ENCODE measurements around the gene PPP1R9A.

PPP1R9A gene
- 0 to 1.4 (median 0) reads per million in 3 donors for total RNA-seq

DNA sequence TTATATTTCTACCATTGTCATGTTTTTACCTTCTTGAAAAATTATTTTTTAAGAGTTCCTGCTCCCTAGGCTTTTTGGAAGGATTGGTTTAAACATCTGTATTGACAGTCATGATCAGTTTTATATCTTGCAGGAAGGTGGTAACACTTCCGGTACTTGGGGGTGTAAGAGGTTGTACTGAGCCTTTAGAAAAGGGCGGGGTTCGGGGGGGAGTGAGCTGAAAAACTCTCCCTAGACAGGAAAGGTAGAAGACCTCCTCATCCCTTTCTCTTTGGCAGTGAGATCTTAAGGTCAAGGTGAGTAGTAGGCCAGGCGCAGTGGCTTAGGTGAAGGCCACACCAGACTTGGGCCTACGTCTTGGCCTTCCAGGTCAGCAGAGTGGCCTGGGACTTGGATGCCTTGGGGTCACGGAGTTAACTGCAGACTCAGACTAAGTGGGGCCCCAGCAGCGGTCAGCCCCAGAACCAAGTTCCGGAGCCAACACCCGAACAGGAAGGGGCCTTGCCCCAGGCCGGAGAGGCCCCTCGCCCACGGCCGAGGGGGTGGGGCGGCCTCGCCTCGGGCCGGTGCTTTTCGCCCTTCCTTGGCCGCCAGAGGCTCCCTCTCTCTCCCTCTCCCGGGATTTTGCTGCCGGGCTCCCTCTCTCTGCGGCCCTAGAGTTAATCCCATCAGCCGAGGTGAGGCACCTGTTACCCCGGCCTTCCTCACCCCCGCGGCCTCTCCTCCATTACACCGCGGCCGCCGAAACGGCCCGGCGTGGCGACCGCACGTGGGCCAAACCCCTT lies at the start of gene PPP1R9A:
PPP1R9A (plus strand) TSS at position 569 of the 785 bp plus-strand sequence. CDS start 2,520 bp downstream, outside the sequence.
- H3K9me3 ChIP-seq (ENCODE audit: control insufficient read depth, low read length): no peaks in the 10 kb centered on the region
- no peak for DNase-seq
- H3K4me1 ChIP-seq (ENCODE audit: control insufficient read depth, insufficient read depth, low read length, poor library complexity, severe bottlenecking): no peaks in the 10 kb centered on the region
- no peak within 1 kb of the TSS for H3K27ac ChIP-seq (ENCODE audit: insufficient read depth, low read length, poor library complexity, severe bottlenecking)
- no peaks in the 10 kb centered on the region for H3K36me3 ChIP-seq (ENCODE audit: control insufficient read depth, insufficient read depth, low read length)
- peaks cover 16% of the 10 kb centered on the region for H3K27me3 ChIP-seq (replicated peaks; ENCODE audit: control insufficient read depth, insufficient read depth, low read length, poor library complexity, severe bottlenecking)
- H3K4me3 ChIP-seq (ENCODE audit: insufficient read depth, low read depth, low read length, poor library complexity, severe bottlenecking): no peak within 1 kb of the TSS

- H3K4me3 ChIP-seq (ENCODE audit: insufficient read depth, low read depth, low read length, poor library complexity, severe bottlenecking): no peak overlapping the region
- H3K36me3 ChIP-seq (ENCODE audit: control insufficient read depth, insufficient read depth, low read length): no peaks in the 10 kb centered on the region
- H3K27ac ChIP-seq (ENCODE audit: insufficient read depth, low read length, poor library complexity, severe bottlenecking): no peak overlapping the region
- no peak for DNase-seq
- no peaks in the 10 kb centered on the region for H3K4me1 ChIP-seq (ENCODE audit: control insufficient read depth, insufficient read depth, low read length, poor library complexity, severe bottlenecking)
- no peaks in the 10 kb centered on the region for H3K9me3 ChIP-seq (ENCODE audit: control insufficient read depth, low read length)
- no peaks in the 10 kb centered on the region for H3K27me3 ChIP-seq (replicated peaks; ENCODE audit: control insufficient read depth, insufficient read depth, low read length, poor library complexity, severe bottlenecking)
Observed at GRCh38 chr7:94871132-94871531, 36.3 kb upstream of the PPP1R9A start.

GRCh38 chr7:94873239-94873638 lies 34.2 kb upstream of the PPP1R9A start:
- Histone ChIP-seq H3K4me1 (ENCODE audit: control insufficient read depth, insufficient read depth, low read length, poor library complexity, severe bottlenecking) (no peaks in the 10 kb centered on the region), H3K36me3 (ENCODE audit: control insufficient read depth, insufficient read depth, low read length) (no peaks in the 10 kb centered on the region), H3K27me3 (replicated peaks; ENCODE audit: control insufficient read depth, insufficient read depth, low read length, poor library complexity, severe bottlenecking) (no peaks in the 10 kb centered on the region), H3K9me3 (ENCODE audit: control insufficient read depth, low read length) (no peaks in the 10 kb centered on the region), H3K27ac (ENCODE audit: insufficient read depth, low read length, poor library complexity, severe bottlenecking) (no peak overlapping the region), H3K4me3 (ENCODE audit: insufficient read depth, low read depth, low read length, poor library complexity, severe bottlenecking) (no peak overlapping the region)
- no peak for DNase-seq

DNA sequence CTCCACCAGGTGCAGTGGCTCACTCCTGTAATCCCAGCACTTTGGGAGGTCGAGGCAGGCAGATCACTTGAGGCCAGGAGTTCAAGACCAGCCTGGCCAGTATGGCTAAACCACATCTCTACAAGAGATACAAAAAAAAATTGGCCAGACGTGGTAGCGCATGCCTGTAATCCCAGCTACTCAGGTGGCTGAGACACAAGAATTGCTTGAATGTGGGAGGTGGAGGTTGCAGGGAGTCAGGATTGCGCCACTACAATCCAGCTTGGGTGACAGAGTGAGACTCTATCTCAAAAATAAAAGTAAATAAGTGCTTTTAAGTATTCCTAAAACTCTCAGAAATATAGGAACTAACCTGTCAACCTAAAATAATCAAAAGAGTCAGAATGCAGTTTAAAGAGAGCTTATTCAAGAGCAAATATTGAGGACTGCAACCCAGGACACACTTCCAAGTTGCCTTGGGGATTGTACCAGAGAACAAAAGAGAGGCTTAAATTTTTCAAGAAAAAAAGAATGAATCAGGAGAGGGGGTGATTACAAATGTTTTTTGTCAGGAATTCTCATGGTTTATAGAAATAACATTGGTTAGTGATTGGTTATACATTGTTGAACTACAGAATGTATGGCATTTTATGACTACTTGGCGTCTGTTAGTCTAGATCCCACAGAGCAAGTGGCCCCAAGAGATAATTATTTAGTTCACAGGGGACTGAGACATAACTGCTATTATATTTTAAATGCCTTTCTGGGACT lies 33.2 kb upstream of the PPP1R9A start:
- H3K4me3 ChIP-seq (ENCODE audit: insufficient read depth, low read depth, low read length, poor library complexity, severe bottlenecking): no peak overlapping the region
- no peaks in the 10 kb centered on the region for H3K4me1 ChIP-seq (ENCODE audit: control insufficient read depth, insufficient read depth, low read length, poor library complexity, severe bottlenecking)
- DNase-seq: no peak
- H3K9me3 ChIP-seq (ENCODE audit: control insufficient read depth, low read length): no peaks in the 10 kb centered on the region
- H3K27ac ChIP-seq (ENCODE audit: insufficient read depth, low read length, poor library complexity, severe bottlenecking): no peak overlapping the region
- no peaks in the 10 kb centered on the region for H3K27me3 ChIP-seq (replicated peaks; ENCODE audit: control insufficient read depth, insufficient read depth, low read length, poor library complexity, severe bottlenecking)
- H3K36me3 ChIP-seq (ENCODE audit: control insufficient read depth, insufficient read depth, low read length): no peaks in the 10 kb centered on the region

DNA sequence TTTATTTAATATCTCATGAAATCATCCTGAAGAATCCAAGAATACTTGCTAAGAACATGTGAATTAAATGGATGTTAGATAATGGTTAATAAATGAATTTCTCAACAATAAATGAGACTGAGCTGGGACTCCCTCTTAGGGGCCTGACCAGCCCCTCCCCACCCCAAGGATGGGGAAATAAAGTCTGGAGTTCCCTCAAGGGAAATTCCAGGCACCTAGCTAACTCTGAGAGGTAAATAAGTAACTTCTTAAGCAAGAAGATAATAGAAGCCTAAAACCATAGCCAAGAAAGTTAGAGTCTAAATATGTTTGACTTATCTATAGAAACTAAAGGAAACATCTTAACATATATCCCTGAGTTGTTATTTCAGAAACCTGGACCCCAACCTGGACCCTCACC lies 32.2 kb upstream of the PPP1R9A start:
- no peak overlapping the region for H3K27ac ChIP-seq (ENCODE audit: insufficient read depth, low read length, poor library complexity, severe bottlenecking)
- no peak overlapping the region for H3K4me3 ChIP-seq (ENCODE audit: insufficient read depth, low read depth, low read length, poor library complexity, severe bottlenecking)
- no peak for DNase-seq
- H3K36me3 ChIP-seq (ENCODE audit: control insufficient read depth, insufficient read depth, low read length): no peaks in the 10 kb centered on the region
- H3K4me1 ChIP-seq (ENCODE audit: control insufficient read depth, insufficient read depth, low read length, poor library complexity, severe bottlenecking): no peaks in the 10 kb centered on the region
- no peaks in the 10 kb centered on the region for H3K27me3 ChIP-seq (replicated peaks; ENCODE audit: control insufficient read depth, insufficient read depth, low read length, poor library complexity, severe bottlenecking)
- H3K9me3 ChIP-seq (ENCODE audit: control insufficient read depth, low read length): no peaks in the 10 kb centered on the region

- Histone ChIP-seq H3K27me3 (replicated peaks; ENCODE audit: control insufficient read depth, insufficient read depth, low read length, poor library complexity, severe bottlenecking) (no peaks in the 10 kb centered on the region), H3K4me3 (ENCODE audit: insufficient read depth, low read depth, low read length, poor library complexity, severe bottlenecking) (no peak overlapping the region), H3K9me3 (ENCODE audit: control insufficient read depth, low read length) (no peaks in the 10 kb centered on the region), H3K4me1 (ENCODE audit: control insufficient read depth, insufficient read depth, low read length, poor library complexity, severe bottlenecking) (no peaks in the 10 kb centered on the region), H3K27ac (ENCODE audit: insufficient read depth, low read length, poor library complexity, severe bottlenecking) (no peak overlapping the region), H3K36me3 (ENCODE audit: control insufficient read depth, insufficient read depth, low read length) (no peaks in the 10 kb centered on the region)
- DNase-seq: no peak
Observed at GRCh38 chr7:94877731-94878670, 29.4 kb upstream of the PPP1R9A start.

GRCh38 chr7:94882891-94883290 lies 24.5 kb upstream of the PPP1R9A start:
- DNase-seq: no peak
- Histone ChIP-seq H3K9me3 (ENCODE audit: control insufficient read depth, low read length) (no peaks in the 10 kb centered on the region), H3K36me3 (ENCODE audit: control insufficient read depth, insufficient read depth, low read length) (no peaks in the 10 kb centered on the region), H3K27me3 (replicated peaks; ENCODE audit: control insufficient read depth, insufficient read depth, low read length, poor library complexity, severe bottlenecking) (no peaks in the 10 kb centered on the region), H3K27ac (ENCODE audit: insufficient read depth, low read length, poor library complexity, severe bottlenecking) (no peak overlapping the region), H3K4me3 (ENCODE audit: insufficient read depth, low read depth, low read length, poor library complexity, severe bottlenecking) (no peak overlapping the region), H3K4me1 (ENCODE audit: control insufficient read depth, insufficient read depth, low read length, poor library complexity, severe bottlenecking) (no peaks in the 10 kb centered on the region)

GRCh38 chr7:94883616-94884015 lies 23.8 kb upstream of the PPP1R9A start:
- no peaks in the 10 kb centered on the region for H3K36me3 ChIP-seq (ENCODE audit: control insufficient read depth, insufficient read depth, low read length)
- DNase-seq: no peak
- no peaks in the 10 kb centered on the region for H3K9me3 ChIP-seq (ENCODE audit: control insufficient read depth, low read length)
- no peak overlapping the region for H3K27ac ChIP-seq (ENCODE audit: insufficient read depth, low read length, poor library complexity, severe bottlenecking)
- H3K4me3 ChIP-seq (ENCODE audit: insufficient read depth, low read depth, low read length, poor library complexity, severe bottlenecking): no peak overlapping the region
- no peaks in the 10 kb centered on the region for H3K4me1 ChIP-seq (ENCODE audit: control insufficient read depth, insufficient read depth, low read length, poor library complexity, severe bottlenecking)
- no peaks in the 10 kb centered on the region for H3K27me3 ChIP-seq (replicated peaks; ENCODE audit: control insufficient read depth, insufficient read depth, low read length, poor library complexity, severe bottlenecking)

DNA sequence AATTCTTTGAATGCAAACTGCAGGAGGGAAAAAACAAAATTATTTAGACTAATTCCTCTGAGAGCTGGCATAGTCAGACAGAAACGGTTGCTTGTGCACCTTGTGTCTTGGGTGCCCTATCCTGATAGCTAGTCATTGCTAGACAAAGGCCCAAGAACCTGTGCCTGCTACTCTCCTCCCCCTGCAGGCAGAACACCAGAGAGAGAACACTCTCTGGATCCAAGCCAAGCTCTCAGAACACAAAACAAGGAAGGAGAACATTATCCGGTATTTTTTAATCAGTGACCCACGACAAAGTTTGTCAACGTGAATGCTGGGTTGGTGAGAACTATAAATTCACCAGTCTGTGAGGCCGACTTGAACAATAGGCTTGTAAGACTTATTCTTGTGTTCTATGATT lies 18.8 kb upstream of the PPP1R9A start:
- Histone ChIP-seq H3K36me3 (ENCODE audit: control insufficient read depth, insufficient read depth, low read length) (no peaks in the 10 kb centered on the region), H3K27me3 (replicated peaks; ENCODE audit: control insufficient read depth, insufficient read depth, low read length, poor library complexity, severe bottlenecking) (no peaks in the 10 kb centered on the region), H3K9me3 (ENCODE audit: control insufficient read depth, low read length) (no peaks in the 10 kb centered on the region), H3K27ac (ENCODE audit: insufficient read depth, low read length, poor library complexity, severe bottlenecking) (no peak overlapping the region), H3K4me3 (ENCODE audit: insufficient read depth, low read depth, low read length, poor library complexity, severe bottlenecking) (no peak overlapping the region), H3K4me1 (ENCODE audit: control insufficient read depth, insufficient read depth, low read length, poor library complexity, severe bottlenecking) (no peaks in the 10 kb centered on the region)
- DNase-seq: no peak

Data from effector memory CD4-positive, alpha-beta T cell (primary cell).